ENCODE data around the gene MAD1L1. TPM values are rescaled to one million over a fixed set of nuclear protein-coding genes. Genes with fewer than 3 reads are reported as not detected.

Gene MAD1L1
- total RNA-seq, 3 donors from 2014 or later: 25.3 to 31.2 (median 26.2) TPM

GRCh38 chr7:2278026-2278425 lies 45.3 kb upstream of the MAD1L1 start:
- intact Hi-C loops (cut with DNase I, micrococcal nuclease): no loop called here
- Histone ChIP-seq H3K4me1 (ENCODE audit: low read depth) (no peaks in the 10 kb centered on the region), H3K9me3 (no peaks in the 10 kb centered on the region), H3K4me3 (no peak overlapping the region), H3K36me3 (ENCODE audit: low read depth) (no peaks in the 10 kb centered on the region)
- no peak for TF ChIP-seq CTCF (IDR thresholded peaks at IDR 0.05)
- DNase-seq (no peak), ATAC-seq (no peak)

- intact Hi-C loops (cut with DNase I, micrococcal nuclease): no loop called here
- TF ChIP-seq CTCF (IDR thresholded peaks at IDR 0.05): no peak
- DNase-seq (no peak), ATAC-seq (no peak)
- Histone ChIP-seq H3K36me3 (ENCODE audit: low read depth) (no peaks in the 10 kb centered on the region), H3K4me3 (no peak overlapping the region), H3K4me1 (ENCODE audit: low read depth) (no peaks in the 10 kb centered on the region), H3K9me3 (no peaks in the 10 kb centered on the region)
Observed at GRCh38 chr7:2276107-2276506, 43.4 kb upstream of the MAD1L1 start.

- DNase-seq (no peak), ATAC-seq (no peak)
- no peaks in the 10 kb centered on the region for H3K4me1 ChIP-seq (ENCODE audit: low read depth)
- intact Hi-C loops (cut with DNase I, micrococcal nuclease): no loop called here
- no peak overlapping the region for H3K4me3 ChIP-seq
- TF ChIP-seq CTCF (IDR thresholded peaks at IDR 0.05): no peak
- H3K36me3 ChIP-seq (ENCODE audit: low read depth): no peaks in the 10 kb centered on the region
- H3K9me3 ChIP-seq: no peaks in the 10 kb centered on the region
Observed at GRCh38 chr7:2275101-2275500, 42.4 kb upstream of the MAD1L1 start.

GRCh38 chr7:2274666-2275065 lies 41.9 kb upstream of the MAD1L1 start:
- Histone ChIP-seq H3K9me3 (no peaks in the 10 kb centered on the region), H3K4me1 (ENCODE audit: low read depth) (no peaks in the 10 kb centered on the region), H3K36me3 (ENCODE audit: low read depth) (no peaks in the 10 kb centered on the region), H3K4me3 (no peak overlapping the region)
- TF ChIP-seq CTCF (IDR thresholded peaks at IDR 0.05): no peak
- ATAC-seq: no peak
- DNase-seq: no peak
- intact Hi-C loops (cut with DNase I, micrococcal nuclease): no loop called here

GRCh38 chr7:2273866-2274265 lies 41.1 kb upstream of the MAD1L1 start:
- no peak for DNase-seq
- no peak for ATAC-seq
- no peaks in the 10 kb centered on the region for H3K9me3 ChIP-seq
- no peaks in the 10 kb centered on the region for H3K36me3 ChIP-seq (ENCODE audit: low read depth)
- H3K4me3 ChIP-seq: no peak overlapping the region
- TF ChIP-seq CTCF (IDR thresholded peaks at IDR 0.05): no peak
- intact Hi-C loops (cut with DNase I, micrococcal nuclease): no loop called here
- H3K4me1 ChIP-seq (ENCODE audit: low read depth): no peaks in the 10 kb centered on the region

GRCh38 chr7:2272031-2272430 lies 39.3 kb upstream of the MAD1L1 start:
- ATAC-seq (no peak), DNase-seq (no peak)
- Histone ChIP-seq H3K9me3 (no peaks in the 10 kb centered on the region), H3K4me1 (ENCODE audit: low read depth) (no peaks in the 10 kb centered on the region), H3K4me3 (no peak overlapping the region), H3K36me3 (ENCODE audit: low read depth) (no peaks in the 10 kb centered on the region)
- no peak for TF ChIP-seq CTCF (IDR thresholded peaks at IDR 0.05)
- intact Hi-C loops (cut with DNase I, micrococcal nuclease): no loop called here
